Adrenal gland (tissue), 5 donors: ENCODE measurements around the gene MAPRE3.

Experiments
- POLR2A ChIP-seq, 2 donors: fragments of 450-650 bp; IDR thresholded peaks; one replicate each; pipeline ENCODE4 v1.6.1; 2017; ENCODE audit warnings: antibody characterized with exemption in 2 of 2, mild to moderate bottlenecking in 2 of 2, moderate library complexity in 1 of 2
- TF ChIP-seq, protein P1 (sequence below), 6 experiments: fragments of 450-650 bp in 4 of 6; fragments of 200-600 bp in 2 of 6; sonication (generic) in 1 of 6; IDR thresholded peaks; 1 replicate in 5 of 6; 2 replicates in 1 of 6; pipeline versions ENCODE4 v1.5.1 to v1.8.0; 2016 to 2021; ENCODE audit warnings: antibody characterized with exemption in 6 of 6, mild to moderate bottlenecking in 2 of 6, moderate library complexity in 1 of 6
- donor health status: DM: no; HTN: no; CAD: no.

DNA sequence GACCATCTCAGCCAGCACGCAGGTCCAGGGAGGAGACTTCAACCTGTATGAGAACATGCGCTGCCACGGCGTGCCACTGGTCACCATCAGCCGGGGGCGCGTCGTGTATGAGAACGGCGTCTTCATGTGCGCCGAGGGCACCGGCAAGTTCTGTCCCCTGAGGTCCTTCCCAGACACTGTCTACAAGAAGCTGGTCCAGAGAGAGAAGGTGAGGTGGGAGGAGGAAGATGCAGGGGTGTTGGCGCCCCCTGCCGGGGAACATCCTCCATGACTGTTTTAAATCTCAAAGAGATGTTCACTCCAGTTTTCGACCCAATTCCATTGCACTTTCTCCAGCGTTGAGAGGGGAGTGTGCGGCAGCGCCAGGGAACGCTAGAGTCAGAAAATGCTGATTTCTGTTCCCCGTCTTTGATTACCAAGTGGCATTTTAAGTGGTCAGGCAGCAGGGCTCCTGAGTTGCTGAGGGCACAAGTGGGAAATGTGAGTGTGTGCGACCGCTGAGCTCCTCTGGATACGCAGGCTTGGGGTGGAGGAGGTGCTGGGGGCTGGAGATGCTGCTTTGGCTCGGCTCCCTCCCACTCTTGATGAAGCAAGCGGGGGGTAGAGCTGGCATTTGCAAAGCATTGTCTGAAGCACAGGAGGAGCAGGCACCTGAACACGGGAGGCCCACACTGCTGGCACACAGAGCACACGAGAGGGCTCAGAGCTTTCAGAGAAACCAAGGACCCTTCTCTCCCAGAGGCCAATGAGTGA, 27.7 kb upstream of the MAPRE3 start:
- TF ChIP-seq, protein P1, sequence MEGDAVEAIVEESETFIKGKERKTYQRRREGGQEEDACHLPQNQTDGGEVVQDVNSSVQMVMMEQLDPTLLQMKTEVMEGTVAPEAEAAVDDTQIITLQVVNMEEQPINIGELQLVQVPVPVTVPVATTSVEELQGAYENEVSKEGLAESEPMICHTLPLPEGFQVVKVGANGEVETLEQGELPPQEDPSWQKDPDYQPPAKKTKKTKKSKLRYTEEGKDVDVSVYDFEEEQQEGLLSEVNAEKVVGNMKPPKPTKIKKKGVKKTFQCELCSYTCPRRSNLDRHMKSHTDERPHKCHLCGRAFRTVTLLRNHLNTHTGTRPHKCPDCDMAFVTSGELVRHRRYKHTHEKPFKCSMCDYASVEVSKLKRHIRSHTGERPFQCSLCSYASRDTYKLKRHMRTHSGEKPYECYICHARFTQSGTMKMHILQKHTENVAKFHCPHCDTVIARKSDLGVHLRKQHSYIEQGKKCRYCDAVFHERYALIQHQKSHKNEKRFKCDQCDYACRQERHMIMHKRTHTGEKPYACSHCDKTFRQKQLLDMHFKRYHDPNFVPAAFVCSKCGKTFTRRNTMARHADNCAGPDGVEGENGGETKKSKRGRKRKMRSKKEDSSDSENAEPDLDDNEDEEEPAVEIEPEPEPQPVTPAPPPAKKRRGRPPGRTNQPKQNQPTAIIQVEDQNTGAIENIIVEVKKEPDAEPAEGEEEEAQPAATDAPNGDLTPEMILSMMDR (IDR thresholded peaks at IDR 0.05): peak; percentile 52 to 87 (median 74)
- TF ChIP-seq POLR2A (IDR thresholded peaks at IDR 0.05): no peak
